GM21786 (cell line): ENCODE data around the gene LRSAM1.

ENCODE experiments used
- ATAC-seq: cut with Tn5 transposase; IDR thresholded peaks from one replicate; pipeline ENCODE4 v1.9.1; 2021; ENCODE audit not compliant: unreplicated experiment

The LRSAM1 gene

GRCh38 chr9:127509955-127510299 is 58.6 kb downstream of the LRSAM1 start:
- no peak for ATAC-seq

DNA sequence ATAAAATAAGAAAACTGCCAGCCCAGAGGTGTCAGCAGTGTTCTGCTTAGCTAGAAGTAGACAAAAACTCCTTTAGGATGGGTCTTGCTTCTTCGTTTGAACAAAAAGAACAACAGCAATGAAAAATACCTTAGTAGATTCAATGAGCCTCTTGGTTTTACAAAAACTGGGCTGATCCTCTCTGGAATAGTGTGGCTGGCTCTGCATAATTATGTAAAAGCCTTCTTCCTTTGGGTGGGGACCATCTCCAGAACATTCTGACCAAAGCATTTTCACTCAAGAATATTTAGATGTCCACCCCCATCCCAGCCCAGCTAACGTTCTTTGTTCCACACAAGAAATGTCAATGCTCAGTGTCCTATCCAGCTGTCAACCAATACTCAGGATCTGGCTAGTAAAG is 63.2 kb downstream of the LRSAM1 start:
- ATAC-seq = no peak

GRCh38 chr9:127516835-127517607 is 65.7 kb downstream of the LRSAM1 start:
- no peak for ATAC-seq

- no peak for ATAC-seq
Observed at GRCh38 chr9:127517620-127518019, 66.3 kb downstream of the LRSAM1 start.

GRCh38 chr9:127518091-127518856 is 67.0 kb downstream of the LRSAM1 start:
- no peak for ATAC-seq

DNA sequence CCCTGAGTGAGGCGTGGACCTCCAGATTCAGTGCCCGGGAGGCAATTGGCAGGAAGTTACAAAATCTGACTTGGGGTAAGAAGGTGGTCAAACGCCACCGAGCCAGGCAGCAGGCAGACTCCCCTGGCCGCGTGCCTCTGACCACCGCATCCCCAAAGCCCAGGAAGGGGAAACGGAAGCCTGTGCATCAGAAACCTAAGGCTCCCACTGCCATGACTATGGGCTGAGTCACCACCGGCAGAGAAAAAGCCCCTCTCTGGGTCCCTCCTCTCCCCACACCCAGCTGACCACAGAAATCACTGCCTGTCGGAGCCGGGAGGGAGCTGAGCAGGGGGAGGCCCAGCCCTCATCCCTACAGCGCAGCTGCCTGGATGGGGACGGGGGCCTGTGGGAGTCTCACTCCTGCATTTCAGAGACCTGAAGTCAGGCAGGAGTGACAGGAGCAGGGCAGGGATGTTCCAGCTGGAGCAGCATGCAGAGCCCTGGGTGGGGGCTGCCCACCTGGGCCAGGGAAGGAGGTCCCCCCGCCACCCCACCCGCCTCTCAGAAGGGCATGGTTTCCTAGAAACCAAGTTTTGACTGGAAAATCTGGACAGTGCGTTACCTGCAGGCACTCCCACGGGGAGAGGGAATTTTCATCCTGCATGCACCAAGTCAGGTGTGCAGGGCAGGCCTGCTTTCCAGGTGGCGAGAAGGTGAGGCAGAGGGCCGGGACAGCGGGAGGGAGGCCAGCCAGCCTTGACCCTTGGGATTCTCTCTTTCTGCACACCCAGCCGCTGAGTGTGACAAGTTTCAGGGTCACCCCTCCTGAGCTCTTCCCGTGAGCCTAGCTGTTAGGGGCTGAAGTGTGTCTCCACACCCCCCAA is 68.2 kb downstream of the LRSAM1 start:
- ATAC-seq = no peak

- ATAC-seq = no peak
Observed at GRCh38 chr9:127520941-127521918, 69.9 kb downstream of the LRSAM1 start.

- no peak for ATAC-seq
Observed at GRCh38 chr9:127521919-127522304, 70.6 kb downstream of the LRSAM1 start.

DNA sequence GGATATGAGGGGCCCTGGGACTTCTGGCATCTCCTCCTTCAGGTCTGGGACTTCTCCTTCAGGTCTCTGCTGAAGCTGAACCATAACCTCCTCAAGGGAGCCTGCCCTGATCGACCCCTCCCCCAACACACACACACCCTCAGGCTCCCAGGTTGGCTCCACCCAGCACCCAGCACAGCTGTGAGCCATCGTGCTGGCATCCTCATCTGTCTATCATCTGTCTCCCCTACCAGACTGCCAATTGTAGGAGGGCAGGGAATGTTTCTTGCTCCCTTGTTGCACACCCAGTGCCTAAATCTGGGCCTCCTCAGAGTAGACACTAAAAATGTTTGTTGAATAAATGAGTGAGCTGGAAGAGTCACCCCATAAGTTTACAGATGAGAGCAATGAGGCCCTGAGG is 71.4 kb downstream of the LRSAM1 start:
- ATAC-seq = no peak

GRCh38 chr9:127523312-127523851 is 72.1 kb downstream of the LRSAM1 start:
- ATAC-seq = no peak

- ATAC-seq = no peak
Observed at GRCh38 chr9:127524373-127524772, 73.1 kb downstream of the LRSAM1 start.

DNA sequence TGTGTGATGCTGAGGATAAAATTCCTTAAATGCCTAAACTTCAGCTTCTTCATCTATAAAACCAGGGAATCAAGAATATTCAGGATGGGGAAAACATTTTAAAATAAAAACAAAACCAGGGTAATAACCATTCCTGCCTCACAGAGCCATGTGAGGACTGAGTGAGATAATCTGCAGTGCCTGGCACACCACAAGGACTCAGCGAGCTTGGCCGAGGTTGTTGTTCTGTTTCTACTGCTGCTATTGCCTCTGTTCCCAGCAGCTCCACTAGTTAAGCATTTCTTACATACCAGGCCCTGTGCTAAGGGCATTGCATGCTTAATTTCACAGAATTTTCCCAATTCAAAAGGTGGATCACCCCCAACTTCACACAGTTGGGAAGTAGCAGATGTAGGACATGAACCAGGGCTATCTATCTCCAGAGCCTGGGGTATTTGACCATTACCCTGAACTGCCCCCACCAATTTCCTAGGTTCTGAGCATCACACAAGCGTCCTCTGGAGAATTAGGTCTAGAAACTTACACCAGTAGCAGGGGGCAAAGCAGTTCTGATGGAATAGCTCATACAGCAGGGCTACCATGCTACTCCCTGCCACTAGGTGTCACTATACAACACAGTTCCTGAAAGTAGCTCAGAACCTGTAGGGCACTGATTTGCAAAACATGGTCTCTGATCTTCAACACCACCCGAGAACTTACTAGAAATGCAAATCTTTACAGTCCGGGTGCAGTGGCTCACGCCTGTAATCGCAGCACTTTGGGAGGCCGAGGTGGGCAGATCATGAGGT is 74.3 kb downstream of the LRSAM1 start:
- no peak for ATAC-seq

DNA sequence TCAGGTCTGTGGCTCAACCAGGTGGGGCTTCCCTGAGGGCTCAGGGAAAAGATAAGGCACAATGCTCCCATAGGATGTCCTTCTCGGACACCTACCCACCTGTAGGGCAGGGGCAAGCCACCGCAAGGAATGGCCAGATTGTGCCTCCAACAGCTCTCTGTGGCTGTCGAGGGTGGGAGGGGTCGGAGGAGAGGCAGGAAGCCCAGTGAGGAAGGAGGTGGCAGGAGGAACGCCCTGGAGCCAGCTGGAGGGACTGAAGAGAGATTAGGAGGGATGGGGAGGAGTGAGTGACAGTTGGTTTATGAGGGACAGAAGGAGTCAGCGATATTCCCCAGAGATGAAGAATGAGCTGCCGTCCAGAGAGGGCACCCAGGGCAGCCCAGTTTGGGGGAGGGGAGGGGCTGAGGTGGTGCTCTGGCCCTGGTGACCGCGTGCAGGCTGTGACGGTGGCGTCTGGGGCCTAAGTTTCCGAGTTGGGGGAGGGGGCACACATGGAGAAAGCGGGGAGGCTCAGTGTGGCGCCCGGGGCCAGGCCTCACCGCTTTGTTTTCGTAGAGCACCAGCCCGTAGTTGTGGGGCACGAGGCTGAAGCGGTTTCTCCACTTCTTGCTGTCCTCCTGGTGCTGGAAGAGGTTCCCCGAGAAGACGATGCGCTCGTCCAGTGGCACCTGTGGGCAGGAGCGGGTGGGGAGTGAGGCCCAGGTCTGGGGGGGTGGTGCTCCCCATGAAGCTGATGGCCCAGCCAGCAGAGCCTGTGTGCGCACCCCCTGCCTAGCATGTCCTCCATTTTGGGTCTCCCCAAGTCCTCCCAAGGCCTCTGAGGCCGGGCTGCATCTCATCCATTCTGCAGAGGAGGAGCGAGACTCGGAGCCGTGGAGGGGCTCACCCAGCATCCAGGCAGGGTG is 75.6 kb downstream of the LRSAM1 start:
- no peak for ATAC-seq

- ATAC-seq = no peak
Observed at GRCh38 chr9:127527560-127528268, 76.4 kb downstream of the LRSAM1 start.

- no peak for ATAC-seq
Observed at GRCh38 chr9:127528422-127529251, 77.3 kb downstream of the LRSAM1 start.

DNA sequence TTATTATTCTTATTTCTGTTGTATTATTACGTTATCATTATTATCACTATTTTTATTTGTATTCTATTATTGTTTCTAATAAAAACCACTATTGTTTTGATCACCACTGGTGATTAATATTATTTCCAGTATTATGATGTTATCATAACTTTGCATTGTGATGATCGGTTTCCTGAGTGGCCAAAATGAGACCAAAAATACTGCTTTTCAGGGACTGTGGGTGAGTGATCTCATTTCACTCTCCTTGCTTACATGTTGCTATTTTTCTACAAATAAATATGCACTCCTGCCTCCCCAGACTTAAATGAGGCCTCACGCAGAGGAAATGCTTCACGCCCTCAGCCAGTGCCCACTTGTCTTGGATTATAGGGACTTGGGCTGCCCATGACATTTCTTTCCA is 78.4 kb downstream of the LRSAM1 start:
- no peak for ATAC-seq
